PC-3 (cell line): ENCODE data around the gene SHROOM3. TPM values are rescaled to one million over a fixed set of nuclear protein-coding genes. Genes with fewer than 3 reads are reported as not detected.
A peak's percentile ranks its signal among the peaks of the same experiment; 100 is the strongest.

Experiments
- ATAC-seq: fragments of 200-7000 bp; cut with Tn5 transposase; 2 replicates; pipeline ENCODE4 v1.9.1; 2020; ENCODE audit warnings: mild to moderate bottlenecking, moderate library complexity
- BruUV-seq: library from RNA; stranded (reverse); fragments of 400-500 nt; replicated peaks from 2 replicates; lab custom pipeline; 2021; lab: Mats Ljungman, UMichigan
- CTCF ChIA-PET: fragments of 300-600 bp; sonication (Branson Sonifier 250); formaldehyde crosslinking; loops from one replicate; lab custom pipeline; 2022; ENCODE audit warnings: antibody characterized with exemption; lab: Charles Lee
- POLR2A ChIA-PET: fragments of 300-600 bp; sonication (Branson Sonifier 250); formaldehyde crosslinking; loops from one replicate; lab custom pipeline; 2022; ENCODE audit warnings: antibody characterized with exemption; ENCODE audit not compliant: unreplicated experiment; lab: Charles Lee
- DNase-seq: peaks from one replicate; pipeline ENCODE4 v3.0.0-alpha.2; 2015
- H2AFZ ChIP-seq: fragments of 300-600 bp; sonication (generic); 2 replicates; pipeline ENCODE4 v1.6.0; 2016; ENCODE audit warnings: antibody characterized with exemption, low read length
- H3F3A ChIP-seq: fragments of 300-600 bp; sonication (generic); one replicate; pipeline ENCODE4 v1.6.0; 2017; ENCODE audit warnings: antibody characterized with exemption, low read length, control low read depth, mild to moderate bottlenecking; ENCODE audit not compliant: unreplicated experiment
- H3K27ac ChIP-seq: fragments of 300-600 bp; sonication (generic); 2 replicates; pipeline ENCODE4 v1.5.1; 2016; ENCODE audit warnings: mild to moderate bottlenecking, low read length
- H3K27me3 ChIP-seq: fragments of 300-600 bp; sonication (generic); 2 replicates; pipeline ENCODE4 v1.6.1; 2016; ENCODE audit warnings: low read length, mixed read lengths
- H3K36me3 ChIP-seq: fragments of 300-600 bp; sonication (generic); 2 replicates; pipeline ENCODE4 v1.6.1; 2016; ENCODE audit warnings: low read depth, mixed run types, low read length, mixed read lengths
- H3K4me1 ChIP-seq: fragments of 300-600 bp; sonication (generic); 2 replicates; pipeline ENCODE4 v1.5.1; 2016; ENCODE audit warnings: low read length; ENCODE audit not compliant: insufficient read depth
- H3K4me2 ChIP-seq: fragments of 300-600 bp; sonication (generic); 2 replicates; pipeline ENCODE4 v1.6.0; 2016; ENCODE audit warnings: low read length
- H3K4me3 ChIP-seq: fragments of 300-600 bp; sonication (generic); 2 replicates; pipeline ENCODE4 v1.5.1; 2016; ENCODE audit warnings: mild to moderate bottlenecking, low read length, mixed read lengths
- H3K79me2 ChIP-seq: fragments of 300-600 bp; sonication (generic); 2 replicates; pipeline ENCODE4 v1.6.1; 2017; ENCODE audit warnings: low read length, mixed read lengths
- H3K9ac ChIP-seq: fragments of 300-600 bp; sonication (generic); 2 replicates; pipeline ENCODE4 v1.6.0; 2016; ENCODE audit warnings: mild to moderate bottlenecking, low read length
- H3K9me2 ChIP-seq: fragments of 300-600 bp; sonication (generic); replicated peaks from 2 replicates; pipeline ENCODE4 v1.6.1; 2016; ENCODE audit warnings: mixed run types, low read length, mixed read lengths
- H3K9me3 ChIP-seq: fragments of 300-600 bp; sonication (generic); 2 replicates; pipeline ENCODE4 v1.6.1; 2016; ENCODE audit warnings: low read length, mixed read lengths
- H4K20me1 ChIP-seq: fragments of 300-600 bp; sonication (generic); 2 replicates; pipeline ENCODE4 v1.6.1; 2016; ENCODE audit warnings: low read length, mixed read lengths
- EZH2 ChIP-seq: fragments of 300-600 bp; sonication (generic); IDR thresholded peaks from one replicate; pipeline ENCODE4 v1.6.1; 2017; ENCODE audit warnings: antibody characterized with exemption, mild to moderate bottlenecking, low read length; ENCODE audit not compliant: unreplicated experiment
- EZH2phosphoT487 ChIP-seq: fragments of 300-600 bp; sonication (generic); IDR thresholded peaks from 2 replicates; pipeline ENCODE4 v1.6.1; 2018; ENCODE audit warnings: mild to moderate bottlenecking, antibody characterized with exemption, low read length, borderline replicate concordance
- intact Hi-C: fragments of 100-400 bp; cut with micrococcal nuclease; formaldehyde crosslinking; loops from 2 replicates; pipeline ENCODE4 v1.9.0; 2023
- total RNA-seq: library from RNA; depleted of rRNA; stranded (reverse); fragments of >200 nt; gene quantifications from 2 replicates; pipeline ENCODE4 v1.2.3, GENCODE V29; 2014
- TF ChIP-seq, protein P1 (sequence below): fragments of 300-600 bp; sonication (generic); conservative IDR thresholded peaks from 2 replicates; pipeline ENCODE4 v1.5.1; 2017; ENCODE audit warnings: antibody characterized with exemption, low read depth, mild to moderate bottlenecking, low read length

Gene SHROOM3
- total RNA-seq, 1 experiment from 2014 or later = 27.8 TPM

DNA sequence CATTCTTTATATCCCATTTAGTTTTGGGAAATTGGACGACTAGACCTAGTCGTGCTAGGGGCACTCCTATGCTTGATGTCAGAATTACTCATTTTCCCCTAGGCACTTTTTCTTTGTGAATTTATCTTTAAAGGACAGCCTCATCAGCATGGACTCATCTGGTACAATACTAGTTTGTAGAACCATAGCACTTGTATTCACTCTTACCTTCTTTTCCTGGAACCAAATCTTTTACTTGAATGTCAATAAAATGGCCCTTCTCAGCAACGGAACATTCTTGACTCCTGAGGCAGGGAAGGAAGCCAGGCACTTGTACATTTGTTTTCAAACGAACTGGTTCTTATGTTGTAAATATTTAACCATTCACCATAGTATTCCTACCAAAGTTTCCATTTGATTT, 187.1 kb downstream of the SHROOM3 start:
- Histone ChIP-seq H3K4me1 (peaks cover 49% of the 10 kb centered on the region), H3K36me3 (no peaks in the 10 kb centered on the region), H3K4me3 (peak overlapping the region; percentile 55), H2AFZ (peak overlapping the region; percentile 24; the same call in 1 of the 2 replicates), H3K9me2 (no peaks in the 10 kb centered on the region), H3K9ac (peak overlapping the region; percentile 69), H3K27ac (peak overlapping the region; percentile 98), H3K9me3 (no peaks in the 10 kb centered on the region), H3F3A (peaks cover 6% of the 10 kb centered on the region), H3K79me2 (no peaks in the 10 kb centered on the region), H3K4me2 (peak overlapping the region; percentile 82), H4K20me1 (no peaks in the 10 kb centered on the region), H3K27me3 (no peaks in the 10 kb centered on the region)
- POLR2A ChIA-PET = interaction anchor here (0.6 kb wide), 1 partner anchor 107 kb away, joined by 3 read pairs; no protein-coding TSS in a partner anchor
- intact Hi-C loops = loop anchor here (2.0 to 5.0 kb wide), 5 partner anchors 43 to 80 kb away; no protein-coding TSS in a partner anchor
- ATAC-seq (peak; percentile 78), DNase-seq (peak; percentile 95)
- CTCF ChIA-PET = no interaction called here
- TF ChIP-seq EZH2 (no peak), EZH2phosphoT487 (no peak)
- TF ChIP-seq, protein P1, sequence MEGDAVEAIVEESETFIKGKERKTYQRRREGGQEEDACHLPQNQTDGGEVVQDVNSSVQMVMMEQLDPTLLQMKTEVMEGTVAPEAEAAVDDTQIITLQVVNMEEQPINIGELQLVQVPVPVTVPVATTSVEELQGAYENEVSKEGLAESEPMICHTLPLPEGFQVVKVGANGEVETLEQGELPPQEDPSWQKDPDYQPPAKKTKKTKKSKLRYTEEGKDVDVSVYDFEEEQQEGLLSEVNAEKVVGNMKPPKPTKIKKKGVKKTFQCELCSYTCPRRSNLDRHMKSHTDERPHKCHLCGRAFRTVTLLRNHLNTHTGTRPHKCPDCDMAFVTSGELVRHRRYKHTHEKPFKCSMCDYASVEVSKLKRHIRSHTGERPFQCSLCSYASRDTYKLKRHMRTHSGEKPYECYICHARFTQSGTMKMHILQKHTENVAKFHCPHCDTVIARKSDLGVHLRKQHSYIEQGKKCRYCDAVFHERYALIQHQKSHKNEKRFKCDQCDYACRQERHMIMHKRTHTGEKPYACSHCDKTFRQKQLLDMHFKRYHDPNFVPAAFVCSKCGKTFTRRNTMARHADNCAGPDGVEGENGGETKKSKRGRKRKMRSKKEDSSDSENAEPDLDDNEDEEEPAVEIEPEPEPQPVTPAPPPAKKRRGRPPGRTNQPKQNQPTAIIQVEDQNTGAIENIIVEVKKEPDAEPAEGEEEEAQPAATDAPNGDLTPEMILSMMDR = no peak
- no TSS peak for BruUV-seq

DNA sequence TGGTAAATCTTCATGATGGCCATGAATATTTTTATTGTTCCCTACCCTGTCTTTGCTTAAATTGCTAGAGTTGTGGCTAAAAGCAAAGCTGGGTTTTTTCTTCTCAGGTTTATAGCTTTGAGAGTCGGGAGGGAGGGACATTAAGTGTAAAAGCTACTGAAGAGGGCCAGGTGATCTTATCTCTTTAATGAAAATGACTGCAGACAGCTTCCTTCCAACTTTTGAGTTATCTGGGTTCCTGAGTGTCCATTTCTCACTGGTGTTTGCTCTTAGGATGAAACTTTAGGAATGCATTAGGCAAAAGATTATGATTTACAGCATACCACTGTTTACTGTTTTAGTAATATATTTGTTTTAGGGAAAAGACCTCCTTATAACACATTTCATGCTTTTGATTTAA, 187.7 kb downstream of the SHROOM3 start:
- peak overlapping the region; percentile 82 for H3K4me2 ChIP-seq
- peak overlapping the region; percentile 55 for H3K4me3 ChIP-seq
- peak overlapping the region; percentile 98 for H3K27ac ChIP-seq
- peaks cover 49% of the 10 kb centered on the region for H3K4me1 ChIP-seq
- ATAC-seq (peak; percentile 54), DNase-seq (peak; percentile 53)
- no peaks in the 10 kb centered on the region for H4K20me1 ChIP-seq
- CTCF ChIA-PET = no interaction called here
- no peaks in the 10 kb centered on the region for H3K79me2 ChIP-seq
- H3K9me2 ChIP-seq = no peaks in the 10 kb centered on the region
- H3F3A ChIP-seq = peaks cover 6% of the 10 kb centered on the region
- BruUV-seq = TSS peak; percentile 42
- no peaks in the 10 kb centered on the region for H3K27me3 ChIP-seq
- POLR2A ChIA-PET = interaction anchor here (0.6 kb wide), 1 partner anchor 108 kb away, joined by 3 read pairs; no protein-coding TSS in a partner anchor
- intact Hi-C loops = loop anchor here (2.0 to 5.0 kb wide), 5 partner anchors 42 to 80 kb away; no protein-coding TSS in a partner anchor
- H3K9me3 ChIP-seq = no peaks in the 10 kb centered on the region
- H2AFZ ChIP-seq = 0 out of 2 replicates have a peak overlapping the region, but pooled peaks have one; percentile 24
- H3K9ac ChIP-seq = peak overlapping the region; percentile 69
- no peaks in the 10 kb centered on the region for H3K36me3 ChIP-seq
- TF ChIP-seq EZH2phosphoT487 = no peak
- TF ChIP-seq, protein P1 = no peak
- TF ChIP-seq EZH2 = no peak
